HL-60 (cell line): ENCODE measurements around the gene COLEC12.

ENCODE experiments used
- CTCF ChIP-seq: IDR thresholded peaks from one replicate; pipeline ENCODE4 v1.5.1; 2011; ENCODE audit warnings: low read length, control low read depth, inconsistent platforms; ENCODE audit not compliant: insufficient read depth
- GABPA ChIP-seq: IDR thresholded peaks from 2 replicates; pipeline ENCODE4 v1.6.1; 2012; ENCODE audit warnings: low read depth
- POLR2AphosphoS5 ChIP-seq: IDR thresholded peaks from 2 replicates; pipeline ENCODE4 v1.6.1; 2012; ENCODE audit warnings: low read depth
- REST ChIP-seq: IDR thresholded peaks from 2 replicates; pipeline ENCODE4 v1.6.1; 2012; ENCODE audit warnings: low read depth; ENCODE audit not compliant: insufficient replicate concordance
- SPI1 ChIP-seq: IDR thresholded peaks from 2 replicates; pipeline ENCODE4 v1.6.1; 2012; ENCODE audit warnings: low read depth, mild to moderate bottlenecking, borderline replicate concordance

GRCh38 chr18:490624-491023 is 9.9 kb downstream of the COLEC12 start:
- no peak for TF ChIP-seq GABPA
- TF ChIP-seq CTCF: no peak
- TF ChIP-seq POLR2AphosphoS5: no peak
- TF ChIP-seq REST: no peak
- no peak for TF ChIP-seq SPI1
